OCI-LY7 (cell line): Measurements from ENCODE around the gene MORN5. TPM values are rescaled to one million over a fixed set of nuclear protein-coding genes. Genes with fewer than 3 reads are reported as not detected.

Experiments used
- microRNA-seq: library from miRNA; unstranded; fragments of <30 nt; microRNA quantifications from one replicate; pipeline ENCODE4 v1.2.0, GENCODE V29; 2022; ENCODE audit warnings: borderline replicate concordance
- small RNA-seq: library from RNA; depleted of rRNA; stranded (forward); fragments of <200 nt; gene quantifications from one replicate; pipeline ENCODE3, GENCODE V24; 2014
- total RNA-seq, 2 experiments: library from RNA; depleted of rRNA in 1 of 2; stranded (reverse); fragments of >200 nt in 1 of 2; shearing (Covaris generic) in 1 of 2; gene quantifications; 2 replicates each; pipeline ENCODE4 v1.2.3, GENCODE V29; 2014 to 2022

MORN5 gene
- total RNA-seq, 2 experiments from 2014 or later: not detected

Small RNAs within 50 kb of the gene (microRNA-seq; reads per million reads assigned to microRNA genes)
- not detected for gene MIR4478

Small RNAs within 50 kb of the gene (small RNA-seq; reads per million reads assigned to genes)
- gene MIR4478: not detected

Other genes starting within 250 kb of the MORN5 start
- gene TTLL11, start 66.6 kb upstream of the MORN5 start, total RNA-seq (2014; rRNA removed; shearing (Covaris generic)): 3.3 and 3.6 TPM in 2 replicates
- 5.2 and 6.9 TPM in 2 replicates for gene TTLL11, start 66.6 kb upstream of the MORN5 start, total RNA-seq (2022)
- gene NDUFA8, start 129 bp upstream of the MORN5 start, total RNA-seq (2014; rRNA removed; shearing (Covaris generic)): 24.2 and 29.7 TPM in 2 replicates
- gene NDUFA8, start 129 bp upstream of the MORN5 start, total RNA-seq (2022): 51.0 and 53.6 TPM in 2 replicates
- not detected in 2 replicates for gene LHX6, start 69.0 kb downstream of the MORN5 start, total RNA-seq (2014; rRNA removed; shearing (Covaris generic))
- not detected in 2 replicates for gene LHX6, start 69.0 kb downstream of the MORN5 start, total RNA-seq (2022)
- 7.2 and 8.3 TPM in 2 replicates for gene RBM18, start 104.9 kb downstream of the MORN5 start, total RNA-seq (2014; rRNA removed; shearing (Covaris generic))
- gene RBM18, start 104.9 kb downstream of the MORN5 start, total RNA-seq (2022): 21.1 and 22.2 TPM in 2 replicates
- 38.7 and 46.1 TPM in 2 replicates for gene MRRF, start 105.0 kb downstream of the MORN5 start, total RNA-seq (2014; rRNA removed; shearing (Covaris generic))
- gene MRRF, start 105.0 kb downstream of the MORN5 start, total RNA-seq (2022): 48.2 and 53.2 TPM in 2 replicates
- 0.79 and 0.85 TPM in 2 replicates for gene PTGS1, start 211.1 kb downstream of the MORN5 start, total RNA-seq (2014; rRNA removed; shearing (Covaris generic))
- gene PTGS1, start 211.1 kb downstream of the MORN5 start, total RNA-seq (2022): 1.5 and 2.2 TPM in 2 replicates